Measurements from ENCODE around the gene TLE2.

Gene TLE2

GRCh38 chr19:3036119-3036976 is 7.3 kb upstream of the TLE2 start:
- peak; percentile 33 to 56 for DNase-seq

DNA sequence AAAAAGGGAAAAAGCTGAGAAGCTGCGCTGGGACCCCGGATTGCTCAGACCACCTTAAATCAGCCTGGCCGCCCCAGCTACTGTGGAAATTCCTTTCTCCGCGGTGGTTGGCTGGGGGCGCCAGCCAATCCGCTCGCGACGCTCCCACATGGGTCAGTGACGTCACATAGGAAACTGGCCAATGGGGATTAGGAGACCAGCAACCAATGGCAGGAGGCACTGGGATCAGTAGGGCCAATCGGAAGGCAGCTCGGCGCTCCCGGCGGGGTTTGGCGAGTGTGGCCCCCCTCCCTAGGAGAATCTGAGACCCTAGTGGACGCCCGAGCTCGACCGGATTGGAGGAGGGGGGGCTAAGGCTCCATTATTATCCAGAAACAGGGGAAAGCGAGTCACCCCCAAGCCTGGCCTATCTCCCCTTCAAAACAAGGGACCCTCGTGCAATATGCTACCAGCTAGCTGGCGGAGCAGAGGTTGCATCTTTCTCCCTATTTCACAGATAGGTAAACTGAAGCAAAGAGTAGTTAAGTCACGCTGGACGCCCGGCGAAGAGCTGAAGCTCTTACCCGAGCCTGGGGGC is 6.5 kb upstream of the TLE2 start:
- DNase-seq, result peak; percentile 89 to 92

DNA sequence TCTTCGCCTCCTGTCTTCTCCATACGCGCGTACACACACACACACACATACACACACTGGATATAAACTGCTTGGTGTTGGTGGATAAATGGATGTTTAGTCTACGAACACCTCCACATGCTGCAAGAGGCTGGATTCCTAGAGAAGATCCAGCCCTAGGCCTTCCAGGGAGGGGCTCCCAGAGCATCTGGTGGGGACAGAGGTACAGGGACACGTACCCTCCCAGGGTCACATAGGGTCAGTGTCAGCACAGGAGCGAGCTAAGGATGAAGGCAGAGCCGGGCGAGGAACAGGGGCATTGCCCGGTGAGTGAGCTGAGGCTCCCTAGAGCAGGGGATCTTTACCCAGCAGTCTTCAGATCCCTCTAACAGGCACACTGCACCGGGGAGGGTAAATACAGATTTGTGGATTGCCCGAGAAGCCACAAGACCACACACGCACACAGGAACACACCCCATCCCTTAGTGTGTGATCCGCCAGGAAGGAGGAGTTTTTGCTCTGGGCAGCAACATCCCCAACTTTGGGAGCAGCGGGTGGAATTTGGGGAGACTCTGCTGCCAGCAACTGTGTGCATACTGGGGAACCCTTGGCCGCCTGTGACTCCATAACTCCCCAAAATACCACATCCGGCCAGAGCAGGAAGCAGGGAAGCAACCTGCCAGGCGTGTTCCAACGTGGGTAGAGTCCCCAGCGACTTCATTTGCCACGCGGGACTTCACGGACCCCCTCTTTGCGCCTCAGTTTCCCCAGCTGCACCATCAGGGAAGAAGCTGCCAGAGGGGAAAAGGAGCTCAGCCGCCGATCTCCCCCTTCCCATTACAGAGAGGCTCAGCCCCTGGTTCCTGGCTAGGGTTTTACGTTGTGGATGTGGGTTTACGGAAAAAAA is 5.8 kb upstream of the TLE2 start:
- no peak for DNase-seq

DNA sequence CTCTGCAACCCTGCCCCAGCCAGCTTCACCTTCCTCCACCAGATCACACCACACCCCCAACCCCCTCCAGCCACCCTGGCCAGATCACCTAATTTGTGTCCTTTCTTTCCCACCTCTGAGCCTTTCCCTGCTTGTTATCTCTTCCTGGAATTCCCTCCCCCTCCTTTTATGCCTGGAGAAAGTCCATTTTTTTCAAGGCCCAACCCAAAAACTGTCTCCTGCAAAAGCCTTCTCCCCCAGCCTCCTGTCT is 5.3 kb upstream of the TLE2 start:
- no peak for DNase-seq

DNA sequence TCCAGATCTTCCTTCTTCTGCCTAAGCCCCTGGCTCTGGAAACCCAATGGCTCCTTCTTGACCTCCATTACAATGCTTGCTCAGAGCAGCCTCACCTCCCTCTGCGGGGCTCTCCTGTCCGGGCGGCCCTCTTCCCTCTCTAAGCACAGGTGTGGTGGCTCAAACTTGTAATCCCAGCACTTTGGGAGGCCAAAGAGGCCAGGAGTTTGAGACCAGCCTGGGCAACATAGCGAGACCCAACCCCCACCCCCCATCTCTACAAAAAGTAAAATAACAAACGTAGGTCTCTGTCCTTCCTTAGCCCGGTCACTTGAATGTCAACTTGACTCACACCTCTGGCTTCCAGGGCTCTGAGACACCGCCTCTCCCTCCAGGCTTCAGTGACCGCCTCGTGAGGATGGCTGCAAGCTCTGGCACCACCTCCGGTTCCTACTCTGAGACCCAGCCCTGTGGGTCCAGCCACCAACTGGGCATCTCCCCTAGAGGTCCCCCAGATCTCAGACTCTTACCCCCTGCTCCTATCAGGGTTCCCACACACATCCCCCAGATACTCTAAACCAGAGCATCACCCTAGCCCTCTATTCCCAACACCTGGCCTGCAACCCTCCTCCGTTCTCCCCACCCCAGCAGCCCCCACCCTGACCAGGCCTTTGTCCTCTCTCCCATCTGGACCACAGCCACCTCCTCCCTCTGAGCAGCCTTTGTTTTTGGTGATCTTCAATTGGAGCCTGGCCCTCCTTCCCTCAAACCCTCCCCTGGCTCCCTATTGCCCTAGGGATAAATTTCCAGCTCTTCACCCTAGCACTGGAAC is 4.7 kb upstream of the TLE2 start:
- no peak for DNase-seq

GRCh38 chr19:3031607-3031867 is 2.5 kb upstream of the TLE2 start:
- no peak for DNase-seq

DNA sequence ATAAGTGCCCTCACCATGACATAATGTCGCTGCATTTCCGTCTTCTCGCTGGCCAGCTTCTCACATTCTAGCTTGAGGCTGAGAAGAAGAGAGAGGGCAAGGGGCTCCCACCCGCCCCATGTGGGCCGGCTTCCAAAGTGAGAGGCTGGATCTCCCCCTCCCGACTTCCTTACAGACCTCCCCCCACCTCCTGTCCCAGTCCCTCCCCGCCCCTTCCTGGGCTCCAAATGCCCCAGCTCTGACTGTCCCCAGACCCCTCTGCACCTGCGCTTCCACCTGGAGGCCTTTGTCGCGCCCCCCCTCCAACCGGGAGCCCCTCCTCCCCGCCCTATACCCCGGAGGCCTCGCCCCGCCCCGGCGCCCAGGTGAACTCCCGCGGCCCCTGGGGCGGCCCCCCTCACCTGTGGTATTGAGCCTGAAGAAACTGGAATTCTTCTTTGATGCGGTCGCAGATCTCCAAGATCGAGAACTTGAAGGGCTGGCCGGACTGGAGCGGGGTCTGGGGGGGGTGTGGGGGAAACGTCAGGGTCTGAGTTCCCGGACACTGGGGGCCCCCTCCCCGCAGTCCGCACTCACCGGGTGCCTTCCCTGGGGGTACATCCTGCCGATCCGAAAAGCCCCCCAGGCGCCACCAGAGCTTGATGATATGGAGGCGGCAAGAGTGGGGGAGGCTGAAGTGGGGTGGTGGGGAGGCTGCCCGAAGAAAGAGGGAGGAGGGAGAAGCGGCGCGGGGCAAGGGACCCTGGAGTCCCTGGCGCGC is 595 bp downstream of the TLE2 start:
- no peak for DNase-seq

- DNase-seq, result no peak
Measured at GRCh38 chr19:3027981-3028304, 1.1 kb downstream of the TLE2 start.

DNA sequence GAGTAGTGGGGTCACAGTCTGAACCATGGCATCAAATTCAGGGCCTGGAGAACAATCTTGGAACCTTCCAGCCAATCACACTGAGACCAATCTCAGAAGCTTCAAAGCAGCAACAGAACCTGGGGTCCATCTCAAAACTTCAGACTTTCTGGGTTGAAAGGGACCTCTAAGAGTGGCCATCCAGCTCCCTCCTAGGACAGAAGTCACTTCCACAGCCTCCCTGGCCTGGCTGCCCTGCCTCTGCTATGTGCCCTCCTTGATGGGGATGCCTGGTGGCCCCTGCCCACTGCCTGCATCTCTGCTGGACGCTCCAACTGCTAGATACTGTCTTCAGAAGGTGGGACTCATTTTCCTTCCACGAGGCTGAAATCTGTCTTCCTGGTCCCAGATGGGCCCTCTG is 1.8 kb downstream of the TLE2 start:
- DNase-seq, result no peak

- no peak for DNase-seq
Measured at GRCh38 chr19:3026768-3027167, 2.3 kb downstream of the TLE2 start.

GRCh38 chr19:3025549-3025886 is 3.6 kb downstream of the TLE2 start:
- DNase-seq, result no peak

DNA sequence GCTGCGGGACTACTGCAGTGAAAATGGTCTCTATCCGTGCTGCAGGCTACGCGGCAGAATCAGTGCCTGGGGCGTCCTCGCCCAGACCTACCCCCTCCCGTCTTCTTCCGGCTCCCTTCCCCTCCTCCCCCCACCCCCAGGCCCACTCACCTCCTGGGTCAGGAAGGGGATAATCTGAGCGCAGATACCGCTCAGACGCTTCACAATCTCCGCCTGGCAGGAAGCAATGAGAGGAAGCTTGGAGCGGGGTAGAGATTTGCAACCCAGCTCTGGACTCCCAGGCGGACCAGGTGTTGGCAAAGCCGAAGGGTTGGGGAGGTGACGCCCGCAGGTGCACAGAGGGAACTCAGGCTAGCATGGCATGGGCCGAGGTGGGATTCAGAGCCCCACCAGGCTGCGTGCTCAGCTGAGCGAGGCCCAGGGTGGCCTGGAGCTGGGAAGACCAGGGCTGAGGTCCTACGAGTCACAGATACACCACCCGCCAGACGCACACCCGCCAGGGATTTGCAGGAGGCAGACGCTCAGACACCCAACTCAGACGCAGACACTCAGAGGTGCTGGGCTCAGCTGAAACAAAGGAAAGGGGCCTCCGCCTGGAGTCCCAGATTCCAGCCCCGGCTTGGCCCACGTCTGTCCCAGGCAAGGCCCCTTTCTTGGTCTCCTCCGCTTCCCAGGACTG is 4.1 kb downstream of the TLE2 start:
- DNase-seq, result no peak

- DNase-seq, result no peak
Measured at GRCh38 chr19:3024509-3024869, 4.6 kb downstream of the TLE2 start.

- DNase-seq, result no peak
Measured at GRCh38 chr19:3020321-3020960, 8.6 kb downstream of the TLE2 start.

DNA sequence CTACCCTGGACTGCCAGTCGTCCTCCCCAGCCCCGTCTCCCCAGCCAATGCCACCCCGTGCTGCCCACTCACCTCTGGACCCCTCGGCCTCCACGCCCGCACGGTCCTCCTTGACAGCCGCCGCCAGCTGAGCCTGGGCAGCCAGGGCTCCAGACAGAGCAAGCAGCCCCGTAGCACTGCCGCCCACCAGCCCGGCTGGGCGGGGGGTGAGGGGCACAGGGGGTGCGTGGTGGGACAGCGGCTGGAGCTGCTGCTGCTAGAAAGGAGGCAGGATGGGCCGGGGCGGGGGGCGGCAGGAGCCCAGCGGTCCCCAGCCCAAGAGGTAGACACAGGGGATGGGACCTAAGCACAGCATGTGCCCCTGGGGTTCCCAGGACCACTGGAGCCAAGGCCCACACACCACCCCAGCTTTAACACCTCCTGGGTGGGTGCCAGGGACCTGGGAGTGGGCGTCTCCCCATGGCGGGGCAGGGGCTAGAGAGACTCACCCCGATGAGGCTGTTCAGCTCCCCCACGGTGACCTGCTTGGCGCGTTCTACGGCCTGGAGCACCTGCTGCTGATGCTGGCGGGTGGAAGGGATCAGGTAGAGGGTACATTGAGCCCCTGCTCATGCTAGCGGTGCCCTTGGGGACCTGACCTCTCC is 9.7 kb downstream of the TLE2 start:
- DNase-seq, result no peak

- no peak for DNase-seq
Measured at GRCh38 chr19:3017923-3018322, 11.2 kb downstream of the TLE2 start.

GRCh38 chr19:3015126-3016057 is 13.7 kb downstream of the TLE2 start:
- no peak for DNase-seq

GRCh38 chr19:3014135-3014534 is 14.9 kb downstream of the TLE2 start:
- no peak for DNase-seq

GRCh38 chr19:3013263-3013725 is 15.8 kb downstream of the TLE2 start:
- DNase-seq, result no peak
